ENCODE measurements around the gene CTDSP2.

CTDSP2 gene

GRCh38 chr12:57809425-57809824 lies 37.1 kb downstream of the CTDSP2 start:
- TF ChIP-seq ZNF274 (IDR thresholded peaks at IDR 0.05; ENCODE audit: low read depth, low read length) (no peak), SUZ12 (IDR thresholded peaks at IDR 0.05; ENCODE audit: extremely low read depth, insufficient read depth, insufficient read length) (no peak), YY1 (IDR thresholded peaks at IDR 0.05; ENCODE audit: insufficient read depth, insufficient read length) (no peak)
- DNase-seq (ENCODE audit: low read depth, low spot score), result no peak
- Histone ChIP-seq H3K4me3 (ENCODE audit: insufficient read length, low read depth) (no peak overlapping the region), H3K9ac (ENCODE audit: insufficient read length, low read depth) (no peak overlapping the region), H3K9me3 (ENCODE audit: insufficient read depth, low read length) (no peaks in the 10 kb centered on the region), H3K4me1 (ENCODE audit: insufficient read depth, insufficient read length) (no peaks in the 10 kb centered on the region), H3K27me3 (ENCODE audit: insufficient read depth, insufficient read length) (no peaks in the 10 kb centered on the region), H3K36me3 (ENCODE audit: insufficient read depth, insufficient read length, low read length) (peaks cover 9% of the 10 kb centered on the region)

DNA sequence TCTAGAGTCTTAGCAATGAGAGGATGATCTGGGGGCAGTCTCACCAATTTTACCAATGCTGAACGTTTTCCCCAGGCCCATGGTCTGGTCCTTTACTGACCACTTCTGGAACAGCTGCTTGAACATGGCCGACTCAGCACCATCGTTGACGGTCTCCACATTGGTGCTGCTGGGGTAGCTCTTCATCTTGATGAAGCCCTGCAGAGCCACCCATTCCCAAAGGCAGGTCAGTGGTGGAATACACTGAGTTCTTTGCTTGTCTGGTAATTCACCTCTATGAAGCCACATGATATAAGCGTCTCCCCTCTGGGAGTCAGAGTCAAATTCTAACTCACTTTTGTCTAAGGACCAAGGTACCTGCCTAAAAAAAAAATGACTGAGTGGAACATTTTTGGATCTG lies 38.2 kb downstream of the CTDSP2 start:
- H3K4me3 ChIP-seq (ENCODE audit: insufficient read length, low read depth), result no peak overlapping the region
- H3K4me1 ChIP-seq (ENCODE audit: insufficient read depth, insufficient read length), result peaks cover 2% of the 10 kb centered on the region
- H3K9ac ChIP-seq (ENCODE audit: insufficient read length, low read depth), result no peak overlapping the region
- H3K9me3 ChIP-seq (ENCODE audit: insufficient read depth, low read length), result no peaks in the 10 kb centered on the region
- DNase-seq (ENCODE audit: low read depth, low spot score), result no peak
- TF ChIP-seq YY1 (IDR thresholded peaks at IDR 0.05; ENCODE audit: insufficient read depth, insufficient read length) (no peak), ZNF274 (IDR thresholded peaks at IDR 0.05; ENCODE audit: low read depth, low read length) (no peak), SUZ12 (IDR thresholded peaks at IDR 0.05; ENCODE audit: extremely low read depth, insufficient read depth, insufficient read length) (no peak)
- no peaks in the 10 kb centered on the region for H3K27me3 ChIP-seq (ENCODE audit: insufficient read depth, insufficient read length)
- H3K36me3 ChIP-seq (ENCODE audit: insufficient read depth, insufficient read length, low read length), result peaks cover 9% of the 10 kb centered on the region

DNA sequence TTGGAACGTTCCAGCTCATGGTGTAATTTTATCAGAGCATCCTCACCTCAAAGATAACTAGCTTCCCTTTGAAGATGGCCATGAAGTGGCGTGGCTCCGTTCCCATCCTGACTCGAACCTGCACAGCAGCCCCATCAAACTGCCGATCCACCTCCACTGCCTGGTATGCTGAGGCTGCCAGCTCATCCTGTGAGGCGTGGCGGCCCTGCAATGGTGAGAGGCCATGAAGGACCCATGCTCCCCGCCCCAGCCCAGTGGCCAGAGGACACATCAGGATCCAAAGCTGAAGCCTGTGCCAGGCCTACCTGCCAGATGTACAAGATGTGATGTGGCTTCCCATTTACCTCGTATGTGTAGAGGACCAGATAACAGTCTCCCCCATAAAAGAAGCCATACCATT lies 39.2 kb downstream of the CTDSP2 start:
- peaks cover 2% of the 10 kb centered on the region for H3K4me1 ChIP-seq (ENCODE audit: insufficient read depth, insufficient read length)
- H3K9me3 ChIP-seq (ENCODE audit: insufficient read depth, low read length), result no peaks in the 10 kb centered on the region
- TF ChIP-seq YY1 (IDR thresholded peaks at IDR 0.05; ENCODE audit: insufficient read depth, insufficient read length), result no peak
- TF ChIP-seq ZNF274 (IDR thresholded peaks at IDR 0.05; ENCODE audit: low read depth, low read length), result no peak
- TF ChIP-seq SUZ12 (IDR thresholded peaks at IDR 0.05; ENCODE audit: extremely low read depth, insufficient read depth, insufficient read length), result no peak
- H3K9ac ChIP-seq (ENCODE audit: insufficient read length, low read depth), result no peak overlapping the region
- peaks cover 17% of the 10 kb centered on the region for H3K36me3 ChIP-seq (ENCODE audit: insufficient read depth, insufficient read length, low read length)
- H3K4me3 ChIP-seq (ENCODE audit: insufficient read length, low read depth), result no peak overlapping the region
- DNase-seq (ENCODE audit: low read depth, low spot score), result no peak
- no peaks in the 10 kb centered on the region for H3K27me3 ChIP-seq (ENCODE audit: insufficient read depth, insufficient read length)

GRCh38 chr12:57806677-57807076 lies 39.9 kb downstream of the CTDSP2 start:
- H3K36me3 ChIP-seq (ENCODE audit: insufficient read depth, insufficient read length, low read length), result peaks cover 22% of the 10 kb centered on the region
- H3K9me3 ChIP-seq (ENCODE audit: insufficient read depth, low read length), result no peaks in the 10 kb centered on the region
- no peak overlapping the region for H3K9ac ChIP-seq (ENCODE audit: insufficient read length, low read depth)
- H3K4me1 ChIP-seq (ENCODE audit: insufficient read depth, insufficient read length), result peaks cover 2% of the 10 kb centered on the region
- TF ChIP-seq ZNF274 (IDR thresholded peaks at IDR 0.05; ENCODE audit: low read depth, low read length) (no peak), YY1 (IDR thresholded peaks at IDR 0.05; ENCODE audit: insufficient read depth, insufficient read length) (no peak), SUZ12 (IDR thresholded peaks at IDR 0.05; ENCODE audit: extremely low read depth, insufficient read depth, insufficient read length) (no peak)
- no peaks in the 10 kb centered on the region for H3K27me3 ChIP-seq (ENCODE audit: insufficient read depth, insufficient read length)
- no peak overlapping the region for H3K4me3 ChIP-seq (ENCODE audit: insufficient read length, low read depth)
- no peak for DNase-seq (ENCODE audit: low read depth, low spot score)

DNA sequence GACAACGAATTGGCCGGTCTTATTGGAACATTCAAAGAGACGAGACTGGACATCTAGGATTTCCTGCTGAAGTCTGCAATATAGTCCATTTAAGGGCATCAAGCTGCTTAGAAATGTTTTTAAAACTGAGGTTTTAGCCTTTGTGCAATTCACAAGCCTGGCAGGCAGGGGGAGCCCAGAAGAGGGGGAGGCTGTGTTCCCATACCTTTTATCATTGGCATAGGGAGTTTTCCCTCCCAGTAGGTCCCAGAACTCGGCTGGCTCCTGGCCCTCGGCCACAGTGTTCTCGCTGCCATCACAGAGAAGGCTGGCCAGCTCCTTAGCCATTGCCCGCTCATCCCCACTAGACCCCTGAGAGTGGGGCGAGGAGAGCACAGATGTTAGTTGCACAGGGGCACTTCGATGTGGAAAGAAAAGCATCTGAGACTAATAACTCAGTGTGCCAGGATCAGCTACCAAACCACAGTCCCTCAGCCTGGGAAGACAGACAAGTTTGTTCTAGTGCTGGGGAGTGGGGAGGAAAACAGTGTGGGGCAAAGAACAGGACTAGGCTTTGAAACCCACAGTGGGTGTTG lies 43.1 kb downstream of the CTDSP2 start:
- Histone ChIP-seq H3K9me3 (ENCODE audit: insufficient read depth, low read length) (no peaks in the 10 kb centered on the region), H3K4me1 (ENCODE audit: insufficient read depth, insufficient read length) (peaks cover 2% of the 10 kb centered on the region), H3K36me3 (ENCODE audit: insufficient read depth, insufficient read length, low read length) (peaks cover 40% of the 10 kb centered on the region), H3K4me3 (ENCODE audit: insufficient read length, low read depth) (no peak overlapping the region), H3K9ac (ENCODE audit: insufficient read length, low read depth) (no peak overlapping the region), H3K27me3 (ENCODE audit: insufficient read depth, insufficient read length) (no peaks in the 10 kb centered on the region)
- peak; percentile 16 for DNase-seq (ENCODE audit: low read depth, low spot score)
- TF ChIP-seq SUZ12 (IDR thresholded peaks at IDR 0.05; ENCODE audit: extremely low read depth, insufficient read depth, insufficient read length) (no peak), YY1 (IDR thresholded peaks at IDR 0.05; ENCODE audit: insufficient read depth, insufficient read length) (no peak), ZNF274 (IDR thresholded peaks at IDR 0.05; ENCODE audit: low read depth, low read length) (no peak)

GRCh38 chr12:57802607-57803006 lies 43.9 kb downstream of the CTDSP2 start:
- no peak for TF ChIP-seq YY1 (IDR thresholded peaks at IDR 0.05; ENCODE audit: insufficient read depth, insufficient read length)
- no peak for TF ChIP-seq SUZ12 (IDR thresholded peaks at IDR 0.05; ENCODE audit: extremely low read depth, insufficient read depth, insufficient read length)
- no peak for TF ChIP-seq ZNF274 (IDR thresholded peaks at IDR 0.05; ENCODE audit: low read depth, low read length)

GRCh38 chr12:57800965-57801364 lies 45.6 kb downstream of the CTDSP2 start:
- Histone ChIP-seq H3K9me3 (ENCODE audit: insufficient read depth, low read length) (no peaks in the 10 kb centered on the region), H3K4me1 (ENCODE audit: insufficient read depth, insufficient read length) (peaks cover 2% of the 10 kb centered on the region), H3K9ac (ENCODE audit: insufficient read length, low read depth) (no peak overlapping the region), H3K4me3 (ENCODE audit: insufficient read length, low read depth) (no peak overlapping the region), H3K36me3 (ENCODE audit: insufficient read depth, insufficient read length, low read length) (peaks cover 56% of the 10 kb centered on the region), H3K27me3 (ENCODE audit: insufficient read depth, insufficient read length) (no peaks in the 10 kb centered on the region)
- DNase-seq (ENCODE audit: low read depth, low spot score), result no peak
- TF ChIP-seq SUZ12 (IDR thresholded peaks at IDR 0.05; ENCODE audit: extremely low read depth, insufficient read depth, insufficient read length), result no peak
- no peak for TF ChIP-seq YY1 (IDR thresholded peaks at IDR 0.05; ENCODE audit: insufficient read depth, insufficient read length)
- no peak for TF ChIP-seq ZNF274 (IDR thresholded peaks at IDR 0.05; ENCODE audit: low read depth, low read length)

More at GRCh38 chr12:57802607-57803006, 43.9 kb downstream of the CTDSP2 start:
- Histone ChIP-seq H3K4me3 (ENCODE audit: insufficient read length, low read depth) (no peak overlapping the region), H3K27me3 (ENCODE audit: insufficient read depth, insufficient read length) (no peaks in the 10 kb centered on the region), H3K9me3 (ENCODE audit: insufficient read depth, low read length) (no peaks in the 10 kb centered on the region), H3K9ac (ENCODE audit: insufficient read length, low read depth) (no peak overlapping the region), H3K36me3 (ENCODE audit: insufficient read depth, insufficient read length, low read length) (peaks cover 41% of the 10 kb centered on the region), H3K4me1 (ENCODE audit: insufficient read depth, insufficient read length) (peaks cover 2% of the 10 kb centered on the region)
- DNase-seq (ENCODE audit: low read depth, low spot score), result no peak

Data from NT2/D1 (cell line).